OCI-LY1 (cell line): ENCODE measurements around the gene JAKMIP2.

Source experiments
- H2AFZ ChIP-seq: fragments of 200-600 bp; sonication (generic), shearing (Covaris generic); 2 replicates; pipeline ENCODE4 v1.6.0; 2014; ENCODE audit warnings: antibody characterized with exemption, mild to moderate bottlenecking, low read length
- H3F3A ChIP-seq: fragments of 200-600 bp; sonication (generic), shearing (Covaris generic); 2 replicates; pipeline ENCODE4 v1.6.0; 2014; ENCODE audit warnings: mild to moderate bottlenecking, antibody characterized with exemption, low read length, moderate library complexity; ENCODE audit not compliant: insufficient read depth
- H3K27ac ChIP-seq: fragments of 200-600 bp; sonication (generic); 2 replicates; pipeline ENCODE4 v1.5.1; 2014; ENCODE audit warnings: low read length, mixed run types, mild to moderate bottlenecking, low read depth; ENCODE audit not compliant: poor library complexity, severe bottlenecking
- H3K27me3 ChIP-seq: fragments of 200-600 bp; sonication (generic); 2 replicates; pipeline ENCODE4 v1.6.0; 2014; ENCODE audit warnings: antibody characterized with exemption, mild to moderate bottlenecking, low read length, moderate library complexity; ENCODE audit not compliant: insufficient read depth
- H3K36me3 ChIP-seq: fragments of 200-600 bp; sonication (generic); 2 replicates; pipeline ENCODE4 v1.6.1; 2014; ENCODE audit warnings: mild to moderate bottlenecking, antibody characterized with exemption, low read length, moderate library complexity, mixed read lengths; ENCODE audit not compliant: insufficient read depth
- H3K4me1 ChIP-seq: fragments of 200-600 bp; sonication (generic); 2 replicates; pipeline ENCODE4 v1.5.1; 2014; ENCODE audit warnings: mild to moderate bottlenecking, low read length, moderate library complexity; ENCODE audit not compliant: insufficient read depth, severe bottlenecking
- H3K4me2 ChIP-seq: fragments of 200-600 bp; sonication (generic), shearing (Covaris generic); 2 replicates; pipeline ENCODE4 v1.6.1; 2014; ENCODE audit warnings: low read length
- H3K4me3 ChIP-seq: fragments of 200-600 bp; sonication (generic); 2 replicates; pipeline ENCODE4 v1.5.1; 2014; ENCODE audit warnings: low read length, low read depth, mild to moderate bottlenecking, mixed read lengths; ENCODE audit not compliant: poor library complexity, severe bottlenecking
- H3K79me2 ChIP-seq: fragments of 200-600 bp; shearing (Covaris generic); 2 replicates; pipeline ENCODE4 v1.6.1; 2016; ENCODE audit warnings: mixed run types, low read length, mixed read lengths; ENCODE audit not compliant: insufficient read depth
- H3K9ac ChIP-seq: fragments of 200-600 bp; sonication (generic), shearing (Covaris generic); 2 replicates; pipeline ENCODE4 v1.6.1; 2014; ENCODE audit warnings: mild to moderate bottlenecking, low read length, mixed read lengths
- H3K9me2 ChIP-seq: fragments of 200-600 bp; sonication (generic), shearing (Covaris generic); 2 replicates; pipeline ENCODE4 v1.6.1; 2014; ENCODE audit warnings: low read depth, mild to moderate bottlenecking, low read length, mixed read lengths
- H3K9me3 ChIP-seq: fragments of 200-600 bp; shearing (Covaris generic); 2 replicates; pipeline ENCODE4 v1.6.1; 2014; ENCODE audit warnings: low read length, mixed read lengths
- H4K20me1 ChIP-seq: fragments of 200-600 bp; sonication (generic), shearing (Covaris generic); 2 replicates; pipeline ENCODE4 v1.6.0; 2016; ENCODE audit warnings: mild to moderate bottlenecking, low read length; ENCODE audit not compliant: insufficient read depth
- EZH2 ChIP-seq: fragments of 200-600 bp; sonication (generic), shearing (Covaris generic); IDR thresholded peaks from 2 replicates; pipeline ENCODE4 v1.8.0; 2017; ENCODE audit warnings: borderline replicate concordance, mixed run types, mild to moderate bottlenecking, antibody characterized with exemption, low read length, moderate library complexity, mixed read lengths
- TF ChIP-seq, protein P1 (sequence below): fragments of 200-600 bp; sonication (generic), shearing (Covaris generic); IDR thresholded peaks from 2 replicates; pipeline ENCODE4 v1.5.1; 2017; ENCODE audit warnings: mild to moderate bottlenecking, antibody characterized with exemption, low read length, moderate library complexity, mixed read lengths

JAKMIP2 gene

GRCh38 chr5:147578228-147579024 is 204.1 kb downstream of the JAKMIP2 start:
- no peak for TF ChIP-seq EZH2
- TF ChIP-seq, protein P1, sequence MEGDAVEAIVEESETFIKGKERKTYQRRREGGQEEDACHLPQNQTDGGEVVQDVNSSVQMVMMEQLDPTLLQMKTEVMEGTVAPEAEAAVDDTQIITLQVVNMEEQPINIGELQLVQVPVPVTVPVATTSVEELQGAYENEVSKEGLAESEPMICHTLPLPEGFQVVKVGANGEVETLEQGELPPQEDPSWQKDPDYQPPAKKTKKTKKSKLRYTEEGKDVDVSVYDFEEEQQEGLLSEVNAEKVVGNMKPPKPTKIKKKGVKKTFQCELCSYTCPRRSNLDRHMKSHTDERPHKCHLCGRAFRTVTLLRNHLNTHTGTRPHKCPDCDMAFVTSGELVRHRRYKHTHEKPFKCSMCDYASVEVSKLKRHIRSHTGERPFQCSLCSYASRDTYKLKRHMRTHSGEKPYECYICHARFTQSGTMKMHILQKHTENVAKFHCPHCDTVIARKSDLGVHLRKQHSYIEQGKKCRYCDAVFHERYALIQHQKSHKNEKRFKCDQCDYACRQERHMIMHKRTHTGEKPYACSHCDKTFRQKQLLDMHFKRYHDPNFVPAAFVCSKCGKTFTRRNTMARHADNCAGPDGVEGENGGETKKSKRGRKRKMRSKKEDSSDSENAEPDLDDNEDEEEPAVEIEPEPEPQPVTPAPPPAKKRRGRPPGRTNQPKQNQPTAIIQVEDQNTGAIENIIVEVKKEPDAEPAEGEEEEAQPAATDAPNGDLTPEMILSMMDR: peak; percentile 39; the same call in 1 of the 2 replicates
- Histone ChIP-seq H3K36me3 (no peaks in the 10 kb centered on the region), H3K9me3 (no peaks in the 10 kb centered on the region), H3K27me3 (no peaks in the 10 kb centered on the region), H2AFZ (no peak overlapping the region), H3K4me3 (no peak overlapping the region), H4K20me1 (no peaks in the 10 kb centered on the region), H3K9me2 (no peaks in the 10 kb centered on the region), H3K4me1 (no peaks in the 10 kb centered on the region), H3K9ac (no peak overlapping the region), H3F3A (no peaks in the 10 kb centered on the region), H3K79me2 (no peaks in the 10 kb centered on the region), H3K4me2 (no peak overlapping the region), H3K27ac (no peak overlapping the region)

DNA sequence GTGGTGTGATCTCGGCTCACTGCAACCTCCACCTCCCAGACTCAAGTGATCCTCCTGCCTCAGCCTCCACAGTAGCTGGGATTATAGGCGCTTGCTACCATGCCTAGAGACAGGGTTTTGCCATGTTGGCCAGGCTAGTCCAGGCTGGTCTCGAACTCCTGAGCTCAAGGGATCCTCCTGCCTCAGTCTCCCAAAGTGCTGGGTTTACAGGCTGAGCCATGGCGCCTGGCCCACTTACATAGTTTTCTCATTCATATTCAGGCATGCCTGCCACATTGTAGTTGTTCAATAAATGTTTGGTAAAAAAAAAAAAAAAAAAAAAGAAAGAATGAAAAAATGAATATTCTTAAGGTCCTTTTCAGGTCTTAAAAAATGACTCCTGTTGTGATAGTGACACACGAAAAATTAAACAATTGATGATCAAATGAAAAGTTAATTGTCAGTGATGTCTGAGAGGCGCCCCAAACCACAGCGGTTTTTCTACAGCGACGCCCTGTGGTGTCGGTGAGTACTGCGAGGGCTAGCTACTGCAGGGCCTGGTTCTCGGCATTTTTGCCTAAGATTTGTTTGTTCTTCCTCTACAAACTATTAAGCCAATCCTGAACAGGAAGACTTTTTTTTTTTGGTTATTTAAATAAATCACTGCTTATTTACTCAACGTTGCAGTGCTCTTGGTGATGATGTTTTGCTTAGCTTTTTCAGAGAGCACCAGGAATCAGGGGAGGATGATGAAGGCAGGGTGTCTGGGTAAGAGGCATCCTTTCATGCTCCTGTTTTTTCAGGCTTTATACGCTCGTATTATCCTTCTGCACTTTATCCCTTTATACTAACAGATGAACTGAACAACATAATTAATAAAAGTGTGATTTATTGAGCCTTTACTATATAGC is 205.6 kb downstream of the JAKMIP2 start:
- no peak overlapping the region for H3K27ac ChIP-seq
- H3K4me1 ChIP-seq: no peaks in the 10 kb centered on the region
- H3K9me2 ChIP-seq: no peaks in the 10 kb centered on the region
- H4K20me1 ChIP-seq: no peaks in the 10 kb centered on the region
- no peak overlapping the region for H2AFZ ChIP-seq
- H3K9me3 ChIP-seq: no peaks in the 10 kb centered on the region
- TF ChIP-seq EZH2: no peak
- TF ChIP-seq, protein P1: peak; percentile 79
- H3K27me3 ChIP-seq: no peaks in the 10 kb centered on the region
- no peaks in the 10 kb centered on the region for H3K36me3 ChIP-seq
- no peaks in the 10 kb centered on the region for H3K79me2 ChIP-seq
- no peak overlapping the region for H3K4me3 ChIP-seq
- H3F3A ChIP-seq: no peaks in the 10 kb centered on the region
- no peak overlapping the region for H3K4me2 ChIP-seq
- no peak overlapping the region for H3K9ac ChIP-seq

DNA sequence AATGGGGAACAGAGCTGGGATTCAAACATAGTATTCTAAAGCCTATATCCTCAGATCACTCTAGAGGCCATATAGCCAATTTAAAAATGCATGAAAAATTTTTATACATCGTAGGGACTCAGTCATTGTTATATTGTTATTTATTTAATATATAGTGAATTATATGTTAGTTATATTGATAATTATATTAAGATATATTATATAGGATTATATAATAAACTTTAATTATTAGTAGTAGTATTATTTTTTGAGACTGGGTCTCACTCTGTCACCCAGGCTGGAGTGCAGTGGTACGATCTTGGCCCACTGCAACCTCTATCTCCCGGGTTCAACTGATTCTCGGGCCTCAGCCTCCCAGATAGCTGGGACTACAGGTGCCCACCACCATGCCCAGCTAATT is 206.9 kb downstream of the JAKMIP2 start:
- H3K4me2 ChIP-seq: no peak overlapping the region
- TF ChIP-seq EZH2: no peak
- TF ChIP-seq, protein P1: no peak
- H3K9ac ChIP-seq: no peak overlapping the region
- H4K20me1 ChIP-seq: no peaks in the 10 kb centered on the region
- H3K79me2 ChIP-seq: no peaks in the 10 kb centered on the region
- H3K36me3 ChIP-seq: no peaks in the 10 kb centered on the region
- H3K9me2 ChIP-seq: no peaks in the 10 kb centered on the region
- H2AFZ ChIP-seq: no peak overlapping the region
- no peak overlapping the region for H3K27ac ChIP-seq
- H3K27me3 ChIP-seq: no peaks in the 10 kb centered on the region
- H3K4me3 ChIP-seq: no peak overlapping the region
- no peaks in the 10 kb centered on the region for H3K9me3 ChIP-seq
- H3F3A ChIP-seq: no peaks in the 10 kb centered on the region
- H3K4me1 ChIP-seq: no peaks in the 10 kb centered on the region
